SU-DHL-6 (cell line): Measurements from ENCODE around the gene OSBPL5.

Experiments used
- EZH2phosphoT487 ChIP-seq: fragments of 200-600 bp; sonication (generic), shearing (Covaris generic); conservative IDR thresholded peaks from 2 replicates; pipeline ENCODE4 v1.6.1; 2018; ENCODE audit warnings: mild to moderate bottlenecking, antibody characterized with exemption, low read length, moderate library complexity, mixed read lengths
- TF ChIP-seq, protein P1 (sequence below): fragments of 200-600 bp; sonication (generic); IDR thresholded peaks from one replicate; pipeline ENCODE4 v1.5.1; 2017; ENCODE audit warnings: antibody characterized with exemption, mild to moderate bottlenecking, low read length, moderate library complexity; ENCODE audit not compliant: insufficient read depth, poor library complexity, severe bottlenecking

- TF ChIP-seq, protein P1, sequence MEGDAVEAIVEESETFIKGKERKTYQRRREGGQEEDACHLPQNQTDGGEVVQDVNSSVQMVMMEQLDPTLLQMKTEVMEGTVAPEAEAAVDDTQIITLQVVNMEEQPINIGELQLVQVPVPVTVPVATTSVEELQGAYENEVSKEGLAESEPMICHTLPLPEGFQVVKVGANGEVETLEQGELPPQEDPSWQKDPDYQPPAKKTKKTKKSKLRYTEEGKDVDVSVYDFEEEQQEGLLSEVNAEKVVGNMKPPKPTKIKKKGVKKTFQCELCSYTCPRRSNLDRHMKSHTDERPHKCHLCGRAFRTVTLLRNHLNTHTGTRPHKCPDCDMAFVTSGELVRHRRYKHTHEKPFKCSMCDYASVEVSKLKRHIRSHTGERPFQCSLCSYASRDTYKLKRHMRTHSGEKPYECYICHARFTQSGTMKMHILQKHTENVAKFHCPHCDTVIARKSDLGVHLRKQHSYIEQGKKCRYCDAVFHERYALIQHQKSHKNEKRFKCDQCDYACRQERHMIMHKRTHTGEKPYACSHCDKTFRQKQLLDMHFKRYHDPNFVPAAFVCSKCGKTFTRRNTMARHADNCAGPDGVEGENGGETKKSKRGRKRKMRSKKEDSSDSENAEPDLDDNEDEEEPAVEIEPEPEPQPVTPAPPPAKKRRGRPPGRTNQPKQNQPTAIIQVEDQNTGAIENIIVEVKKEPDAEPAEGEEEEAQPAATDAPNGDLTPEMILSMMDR = no peak
- TF ChIP-seq EZH2phosphoT487 = no peak
Measured at GRCh38 chr11:3177931-3178330, 12.8 kb upstream of the OSBPL5 start.
